HG03159 (cell line): ENCODE data around the gene ACTR5.

ENCODE experiments used
- ATAC-seq: cut with Tn5 transposase; IDR thresholded peaks from one replicate; pipeline ENCODE4 v1.9.1; 2021; ENCODE audit warnings: mild to moderate bottlenecking, moderate library complexity; ENCODE audit not compliant: unreplicated experiment

Gene ACTR5

DNA sequence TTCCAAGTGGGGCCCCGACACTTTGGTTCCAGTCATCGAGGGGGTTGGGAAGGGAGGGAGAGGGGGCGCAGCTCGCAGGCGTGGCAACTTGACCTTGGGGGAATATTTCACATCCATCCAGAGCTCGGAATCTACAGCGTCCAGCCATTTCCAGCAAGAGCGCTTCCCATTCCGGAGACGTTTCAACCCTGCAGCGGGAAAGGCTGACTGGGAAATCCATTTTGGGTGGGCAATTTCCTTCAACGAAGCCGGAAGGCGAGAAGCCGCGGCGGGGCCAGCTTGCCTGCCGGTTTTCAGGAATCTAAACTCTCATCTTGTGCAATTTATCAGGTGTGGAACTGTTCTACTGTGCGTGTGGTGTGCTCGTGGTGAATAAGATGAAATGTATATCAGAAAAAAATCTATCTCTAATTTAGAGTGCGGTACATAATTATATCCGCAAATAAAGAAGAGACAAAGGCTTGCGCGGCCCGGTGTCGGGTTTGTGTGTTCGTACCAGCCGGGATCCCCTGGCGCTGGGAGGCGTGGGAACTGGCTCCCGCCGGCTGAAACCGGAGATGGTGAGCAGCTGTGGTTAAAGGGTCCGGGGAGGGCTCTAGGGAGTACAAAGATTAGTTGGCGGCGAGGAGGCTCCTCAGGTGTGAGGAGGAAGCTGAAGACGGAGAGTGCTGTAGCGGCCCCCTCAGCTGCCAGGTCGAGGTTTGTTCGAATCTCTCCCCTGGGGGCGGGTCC, 19.2 kb upstream of the ACTR5 start:
- no peak for ATAC-seq

DNA sequence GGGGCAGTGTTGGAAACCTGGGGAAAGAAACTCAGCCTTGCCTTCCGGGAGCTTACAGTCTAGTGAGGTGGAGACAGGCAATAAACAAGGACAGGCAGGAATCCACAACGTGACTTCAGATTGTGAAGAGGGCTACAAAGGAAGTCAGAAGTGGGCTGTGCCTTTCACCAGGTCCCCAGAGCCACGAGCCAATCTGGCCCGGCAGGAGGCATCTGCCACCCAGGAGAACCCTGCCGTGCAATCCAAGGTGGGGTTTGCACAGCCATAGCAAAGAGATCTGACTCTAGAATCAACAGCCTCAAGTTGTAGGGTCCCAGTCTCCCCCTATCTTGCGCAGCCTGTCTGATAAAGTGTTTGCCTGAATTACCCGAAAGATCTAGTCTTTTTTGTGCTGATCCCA, 18.5 kb upstream of the ACTR5 start:
- no peak for ATAC-seq

DNA sequence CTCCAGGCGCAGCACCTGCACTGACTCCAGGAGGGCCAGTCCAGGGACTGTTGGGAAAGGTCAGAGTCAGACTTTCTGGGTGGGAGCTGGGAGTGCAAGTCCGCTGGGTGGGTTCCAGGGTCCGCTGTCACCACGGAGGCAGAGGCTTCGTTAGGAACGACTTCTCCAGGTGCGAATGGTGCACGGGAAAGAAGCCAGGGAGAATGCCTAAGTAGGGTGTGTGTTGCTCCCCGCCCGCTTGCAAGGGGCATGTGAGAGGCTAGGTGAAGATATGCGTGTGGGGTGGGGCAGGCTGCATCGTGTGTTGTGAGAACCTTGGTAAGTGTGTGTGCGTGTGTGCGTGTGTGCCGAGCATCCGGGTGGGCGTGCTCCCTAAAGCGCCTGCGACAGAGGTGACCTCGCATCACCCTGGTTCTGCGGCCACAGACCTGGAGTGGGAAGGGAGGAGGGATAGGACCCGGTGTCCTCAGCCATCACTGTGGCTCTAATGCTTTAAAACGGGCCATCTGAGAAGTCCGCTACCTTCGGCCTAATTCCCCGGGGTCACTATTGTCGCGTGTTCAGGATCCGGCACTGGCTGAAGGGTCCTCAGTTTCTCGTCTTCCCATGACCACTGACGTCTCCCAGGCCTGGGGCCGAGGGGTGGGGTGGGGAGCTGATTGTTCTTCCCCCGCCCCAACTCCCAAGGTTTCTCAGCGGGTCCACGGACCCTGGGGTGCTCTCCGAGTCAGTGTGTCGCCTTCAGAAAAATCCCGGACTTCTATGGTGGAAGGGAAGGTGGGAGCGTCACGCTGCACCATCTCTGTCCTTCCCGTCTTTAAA, 17.9 kb upstream of the ACTR5 start:
- ATAC-seq: no peak

DNA sequence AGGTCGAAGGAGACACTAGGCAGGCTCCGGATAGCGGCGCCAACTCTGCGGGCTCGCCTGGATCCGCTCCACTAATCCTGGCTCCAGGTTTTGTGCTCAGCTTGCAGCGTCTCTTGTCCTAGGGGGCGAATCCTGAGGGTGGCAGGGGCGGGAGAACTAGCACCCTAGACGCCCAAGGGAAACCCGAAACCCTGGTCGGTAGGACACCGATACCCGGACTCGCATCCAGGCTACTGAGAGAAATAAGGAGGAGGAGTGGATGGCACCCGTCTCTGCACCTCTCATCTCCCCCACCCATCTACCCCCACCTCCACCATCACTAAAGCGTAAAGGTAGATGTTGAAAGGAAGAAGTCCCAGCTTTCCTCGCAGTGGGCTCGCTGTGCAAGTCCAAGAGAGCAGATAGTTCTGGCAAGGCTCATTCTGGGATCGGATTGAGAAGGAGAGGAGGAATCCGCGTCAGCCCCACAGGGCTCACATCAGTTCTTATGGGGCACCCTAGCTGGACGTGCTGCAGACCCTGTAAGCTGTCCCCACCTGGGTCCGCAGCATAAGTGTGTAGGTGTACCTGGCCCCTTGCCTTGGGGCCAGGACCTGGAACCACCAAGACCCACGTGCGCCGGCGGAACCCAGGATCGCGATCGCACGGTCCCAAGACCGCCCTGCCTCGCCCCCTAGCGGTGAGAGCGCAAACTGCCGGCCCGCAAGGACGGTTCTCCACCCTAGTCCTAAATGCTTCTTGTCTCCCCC, 17.1 kb upstream of the ACTR5 start:
- ATAC-seq: no peak

DNA sequence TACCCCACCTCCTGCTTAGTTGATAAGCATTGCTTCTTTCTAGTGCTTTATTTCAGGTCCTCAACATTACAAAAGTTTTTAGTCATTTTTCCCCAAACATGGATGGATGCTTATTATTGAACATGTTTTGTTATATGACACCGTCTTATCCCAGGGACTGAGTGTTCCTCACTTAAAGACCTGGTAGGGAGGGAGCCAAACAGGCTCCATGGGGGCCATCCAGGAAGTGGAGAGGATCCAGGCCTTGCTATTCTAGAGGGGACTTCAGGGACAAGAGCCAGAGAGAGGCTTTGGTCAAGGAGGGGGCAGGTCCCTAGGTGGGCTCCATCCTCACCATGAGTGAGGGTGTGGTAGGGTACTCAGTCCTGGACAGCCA, 16.5 kb upstream of the ACTR5 start:
- no peak for ATAC-seq

DNA sequence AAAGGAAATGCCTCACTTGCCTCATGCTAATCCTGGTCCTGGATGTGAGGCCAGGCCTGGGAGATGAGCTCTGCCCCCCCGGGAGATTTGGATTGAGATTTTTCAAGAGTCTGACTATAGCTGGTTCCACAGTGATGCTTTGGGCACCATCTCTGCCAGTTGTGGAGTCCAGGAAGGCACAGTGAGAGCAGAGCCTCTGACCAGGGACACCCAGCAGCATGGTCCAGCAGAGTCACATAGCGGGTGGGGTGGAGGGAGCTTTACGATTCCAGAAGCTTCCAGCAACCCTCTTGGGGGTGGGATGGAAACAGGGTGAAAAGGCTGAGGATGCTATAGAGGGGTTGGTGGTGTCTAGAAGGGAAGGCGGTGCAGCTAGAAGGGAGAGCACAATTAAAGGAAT, 15.3 kb upstream of the ACTR5 start:
- no peak for ATAC-seq

DNA sequence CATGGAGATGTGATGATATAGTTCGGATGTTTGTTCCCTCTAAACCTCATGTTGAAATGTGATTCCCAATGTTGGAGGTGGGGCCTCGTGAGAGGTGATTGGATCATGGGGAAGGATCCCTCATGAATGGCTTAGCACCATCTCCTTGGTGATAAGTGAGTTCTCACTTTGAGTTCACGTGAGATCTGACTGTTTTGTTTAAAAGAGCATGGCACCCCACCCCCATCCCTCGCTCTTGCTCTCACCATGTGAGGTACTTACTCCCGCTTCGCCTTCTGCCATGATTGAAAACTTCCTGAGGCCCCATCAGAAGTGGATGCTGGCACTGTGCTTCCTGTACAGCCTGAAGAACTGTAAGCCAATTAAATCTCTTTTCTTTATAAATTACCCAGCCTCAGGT, 13.1 kb upstream of the ACTR5 start:
- ATAC-seq: no peak

DNA sequence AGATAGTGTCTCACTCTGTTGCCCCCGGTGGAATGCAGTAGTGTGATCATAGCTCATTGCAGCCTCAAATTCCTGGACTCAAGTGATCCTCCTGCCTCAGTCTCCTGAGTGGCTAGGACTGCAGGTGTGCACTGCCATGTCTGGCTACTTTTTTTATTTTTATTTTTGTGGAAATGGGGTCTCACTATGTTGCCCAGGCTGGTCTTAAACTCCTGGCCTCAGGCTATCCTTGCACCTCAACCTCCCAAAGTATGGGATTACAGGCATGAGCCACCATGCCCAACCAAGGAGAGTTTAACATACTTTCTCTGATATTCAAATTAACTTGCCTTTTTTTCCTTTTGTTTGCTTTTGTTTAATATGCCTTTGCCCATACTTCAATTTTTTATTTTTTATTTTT, 10.4 kb upstream of the ACTR5 start:
- ATAC-seq: no peak

DNA sequence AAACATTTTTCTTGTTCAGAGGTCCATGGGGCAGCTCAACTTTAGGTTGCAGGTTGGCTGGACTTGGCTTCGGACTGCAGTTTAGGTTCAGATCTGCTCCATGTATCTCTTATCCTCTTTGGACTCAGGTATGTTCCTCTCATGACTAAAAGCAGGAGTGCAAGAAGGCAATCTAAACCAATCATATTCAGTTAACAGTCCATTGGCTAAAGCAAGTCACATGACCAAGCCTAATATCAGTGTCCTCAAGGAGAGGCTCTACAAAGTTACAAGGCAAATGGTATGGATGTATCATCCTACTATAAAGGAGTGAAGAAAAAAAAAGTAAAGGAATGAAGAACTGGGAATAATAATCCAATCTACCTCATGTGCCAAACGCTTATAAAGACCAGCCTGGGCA, 2.5 kb upstream of the ACTR5 start:
- no peak for ATAC-seq

DNA sequence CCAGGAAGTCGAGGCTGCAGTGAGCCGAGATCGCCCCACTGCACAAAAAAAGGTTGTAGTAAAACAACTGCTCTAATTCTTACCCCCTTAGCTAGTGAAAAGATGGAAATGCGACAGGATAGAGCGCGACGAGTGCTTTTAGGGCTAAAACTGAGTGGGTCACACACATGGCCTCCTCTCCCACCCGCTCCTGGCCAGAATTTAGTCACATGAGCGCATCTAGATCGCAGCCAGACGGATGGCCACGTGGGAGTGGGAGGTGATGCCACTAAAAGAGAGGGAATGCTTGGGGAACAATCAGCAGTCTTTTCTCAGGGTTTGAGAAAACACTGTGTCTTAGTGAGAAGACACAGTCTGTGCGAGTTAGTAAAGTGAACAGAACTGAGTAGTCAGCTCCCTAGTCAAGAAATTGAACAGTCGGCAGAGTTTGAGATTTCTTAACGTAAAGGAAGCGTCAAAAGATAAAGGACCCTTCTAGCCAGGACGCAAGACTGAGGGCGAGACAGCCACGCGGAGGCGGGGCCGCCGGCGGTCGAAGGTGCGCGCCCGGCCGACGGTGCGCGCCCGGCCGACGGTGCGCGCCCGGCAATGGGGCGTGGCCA, 664 bp upstream of the ACTR5 start:
- no peak for ATAC-seq

DNA sequence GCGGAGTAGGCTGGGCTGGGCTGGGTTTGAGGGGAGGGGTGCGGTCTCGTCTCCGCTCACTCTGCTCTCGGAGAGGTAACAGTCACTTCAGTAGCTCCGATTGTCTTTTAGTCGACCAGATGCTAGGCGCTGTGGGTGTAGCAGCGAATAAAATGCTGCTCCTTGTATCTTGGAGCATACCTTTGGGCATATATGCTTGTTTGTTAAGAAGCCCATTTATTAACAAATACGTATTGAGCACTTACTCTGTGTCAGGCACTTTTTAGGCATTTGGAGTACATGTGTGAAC, 545 bp downstream of the ACTR5 start:
- peak; percentile 31 for ATAC-seq

DNA sequence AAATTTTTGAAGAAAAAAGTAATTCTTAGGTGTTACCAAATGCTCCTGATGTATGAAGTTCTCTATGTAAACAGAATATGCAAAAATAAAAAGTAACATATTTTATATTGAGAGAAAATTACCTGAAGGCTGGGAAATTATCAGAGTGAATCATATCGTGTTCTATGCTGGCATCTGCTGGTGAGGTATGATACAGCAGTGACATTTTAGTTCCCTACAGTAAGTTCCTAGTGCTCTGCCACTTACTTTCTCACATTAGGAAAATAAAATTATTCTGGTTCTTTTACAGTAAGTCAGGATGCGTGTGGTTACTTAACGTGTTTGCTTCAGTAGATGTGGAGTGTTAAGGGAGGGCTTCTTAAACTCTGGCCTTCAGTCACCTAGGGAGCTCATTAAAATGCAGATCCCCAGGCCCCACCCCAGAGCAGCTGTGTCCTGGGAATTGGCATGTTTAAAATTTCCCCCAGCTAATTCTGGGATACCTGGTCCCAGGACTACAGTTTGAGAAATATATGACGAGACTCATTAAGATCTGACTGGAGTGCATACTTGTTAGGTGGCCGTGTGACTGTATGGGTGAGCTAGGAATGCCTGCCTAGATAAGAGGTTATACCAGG, 3.2 kb downstream of the ACTR5 start:
- ATAC-seq: no peak

DNA sequence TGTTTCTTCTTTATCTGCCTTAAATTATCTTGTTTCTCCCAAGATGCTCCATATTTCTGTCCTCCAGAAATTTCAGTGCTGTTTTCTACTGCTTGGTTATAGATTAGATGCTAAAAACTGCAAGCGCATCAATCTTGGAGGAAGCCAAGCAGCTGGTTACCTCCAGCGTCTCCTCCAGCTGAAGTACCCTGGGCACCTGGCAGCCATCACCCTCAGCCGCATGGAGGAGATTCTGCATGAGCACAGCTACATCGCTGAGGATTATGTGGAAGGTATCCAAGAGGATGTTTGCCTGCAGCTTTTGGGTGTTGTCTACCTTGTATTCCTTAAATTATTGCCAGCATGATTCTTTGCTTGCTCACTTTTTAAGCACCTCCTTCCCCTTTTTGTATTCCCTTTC, 3.8 kb downstream of the ACTR5 start:
- no peak for ATAC-seq

DNA sequence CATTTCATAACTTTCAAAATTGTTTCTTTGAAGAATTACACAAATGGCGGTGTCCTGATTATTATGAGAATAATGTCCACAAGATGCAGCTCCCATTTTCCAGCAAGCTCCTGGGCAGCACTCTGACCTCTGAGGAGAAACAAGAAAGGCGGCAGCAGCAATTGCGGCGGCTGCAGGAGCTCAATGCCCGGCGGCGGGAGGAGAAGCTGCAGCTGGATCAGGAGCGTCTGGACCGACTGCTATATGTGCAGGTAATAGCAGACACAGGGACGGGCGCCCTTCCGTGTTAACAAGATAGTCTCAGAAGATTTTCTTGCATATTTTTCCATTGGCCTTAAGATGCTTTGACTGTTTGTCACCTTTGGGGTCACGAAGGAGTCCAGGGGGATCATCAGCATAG, 6.7 kb downstream of the ACTR5 start:
- no peak for ATAC-seq

DNA sequence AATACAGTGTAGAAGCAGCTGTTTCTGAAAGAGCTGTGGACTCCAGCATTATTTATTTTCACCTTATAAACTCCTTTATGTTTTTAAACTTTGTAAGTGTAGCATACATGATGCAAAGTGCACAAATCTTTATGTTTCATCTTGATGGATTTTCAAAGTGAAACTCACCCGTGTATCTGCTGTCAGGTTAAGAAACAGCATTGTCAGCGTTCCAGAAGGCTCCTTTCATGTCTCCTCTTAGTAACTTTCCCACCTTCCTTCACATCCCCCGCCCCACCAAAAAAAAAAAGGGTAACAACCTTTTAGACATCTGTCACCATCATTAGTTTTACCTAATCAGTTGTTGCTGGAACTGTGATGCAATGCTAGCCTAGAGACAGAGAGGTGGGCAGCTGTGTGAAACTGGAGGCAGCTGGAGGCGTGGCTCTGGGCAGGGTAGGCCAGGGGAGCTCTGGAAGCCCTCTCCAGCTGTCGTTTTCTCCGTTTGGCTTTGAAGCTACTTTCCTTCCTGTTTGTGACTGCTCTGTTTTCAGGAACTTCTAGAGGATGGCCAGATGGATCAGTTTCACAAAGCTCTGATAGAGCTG, 7.2 kb downstream of the ACTR5 start:
- ATAC-seq: no peak

DNA sequence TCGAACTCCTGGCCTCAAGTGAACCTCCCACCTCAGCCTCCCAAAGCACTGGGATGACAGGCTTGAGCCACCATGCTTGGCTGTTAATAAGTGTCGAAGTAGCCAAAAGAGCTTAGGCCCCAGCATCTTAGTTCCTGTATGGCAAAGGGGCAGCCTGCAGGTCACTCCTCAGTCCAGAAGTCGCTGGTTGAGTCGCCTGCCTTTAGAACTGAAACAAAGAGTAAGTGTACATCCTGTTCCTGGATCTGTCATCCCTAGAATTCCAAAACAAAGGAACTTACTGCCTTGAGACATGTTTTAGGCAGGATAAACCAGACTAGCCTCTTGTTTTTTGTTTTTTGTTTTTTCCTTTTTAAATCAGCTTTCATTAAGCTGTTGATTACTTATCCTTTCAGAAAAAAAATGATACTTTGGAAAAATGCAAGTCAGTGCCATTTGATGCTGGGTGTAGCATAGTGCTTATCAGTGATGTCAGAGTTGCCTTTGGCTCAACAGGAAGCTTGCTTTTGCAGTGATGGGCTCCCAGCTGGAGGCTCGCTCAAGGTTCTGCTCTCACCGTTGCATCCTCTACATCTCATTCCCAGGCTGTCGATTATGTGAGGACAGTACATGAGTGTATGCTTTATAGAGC, 9.0 kb downstream of the ACTR5 start:
- ATAC-seq: no peak

DNA sequence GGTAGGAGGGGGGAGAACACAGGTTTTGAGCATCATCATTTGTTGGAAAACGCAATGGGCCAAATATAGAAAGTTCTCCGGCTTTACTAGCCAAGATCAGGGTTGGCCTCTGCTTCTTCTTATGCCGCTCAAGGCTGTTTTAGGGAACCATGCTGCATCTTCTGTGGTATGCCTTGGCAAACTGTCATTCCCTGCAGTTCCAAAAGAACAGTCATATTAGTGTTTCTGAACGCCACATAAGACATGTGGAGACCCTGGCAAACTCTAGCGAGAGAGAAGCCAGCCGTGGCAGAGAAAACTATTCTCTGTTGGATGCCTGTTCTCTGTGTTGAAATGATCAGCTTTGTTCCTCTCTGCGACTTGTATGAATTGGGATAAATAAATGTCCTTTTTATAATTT, 10.8 kb downstream of the ACTR5 start:
- no peak for ATAC-seq

DNA sequence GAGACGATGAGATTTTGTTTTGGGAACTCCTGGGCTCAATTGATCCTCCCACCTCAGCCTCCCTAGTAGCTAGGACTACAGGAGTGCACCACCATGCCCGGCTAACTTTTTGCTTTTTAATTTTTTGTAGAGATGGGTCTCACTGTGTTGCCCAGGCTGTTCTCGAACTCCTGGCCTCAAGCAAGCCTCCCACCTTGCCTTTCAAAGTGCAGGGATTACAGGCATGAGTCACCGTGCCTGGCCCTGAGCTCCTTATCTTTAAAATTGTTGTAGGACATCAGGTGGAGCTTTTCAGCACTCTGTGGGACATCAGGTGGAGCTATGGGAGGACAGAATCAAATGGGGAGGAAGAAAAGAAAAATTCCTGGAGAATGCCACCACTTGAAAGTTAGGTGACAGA, 12.7 kb downstream of the ACTR5 start:
- ATAC-seq: no peak

DNA sequence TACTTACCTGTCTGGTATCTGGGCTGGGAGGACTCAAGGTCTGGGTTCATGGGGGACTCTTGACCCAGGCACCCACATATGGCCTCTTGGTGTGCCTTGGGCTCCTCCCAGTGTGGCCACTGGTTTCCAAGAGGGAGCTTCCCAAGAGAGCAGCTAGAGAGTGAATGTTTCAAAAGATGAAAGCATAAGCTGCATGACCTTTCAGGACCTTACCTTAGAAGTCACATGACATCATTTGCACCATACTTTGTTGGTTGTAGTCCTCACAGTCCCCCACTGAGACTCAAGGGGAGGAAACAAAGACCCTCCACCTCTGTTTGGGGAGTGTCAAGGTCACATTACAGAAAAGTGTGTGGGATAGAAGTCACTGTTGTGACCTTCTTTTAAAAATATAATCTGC, 13.9 kb downstream of the ACTR5 start:
- ATAC-seq: no peak

DNA sequence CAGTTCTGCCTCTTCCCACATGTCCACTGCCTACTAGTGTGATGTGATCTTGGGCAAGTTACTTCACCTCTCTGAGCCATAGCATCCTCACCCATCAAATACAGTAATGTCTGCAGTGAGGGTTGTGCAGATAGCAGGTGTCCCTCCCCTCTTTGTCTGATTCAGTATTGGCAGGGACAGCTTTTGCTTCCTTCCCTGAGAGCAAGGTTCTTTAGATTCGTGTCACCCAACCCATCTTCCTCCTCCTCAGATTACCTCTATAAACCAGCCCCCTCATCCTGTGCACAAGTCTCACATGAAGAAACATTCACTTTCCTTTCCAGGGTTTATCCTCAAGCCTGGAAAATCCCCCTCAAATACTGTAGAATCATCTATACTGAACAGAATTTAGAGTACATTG, 15.4 kb downstream of the ACTR5 start:
- ATAC-seq: no peak
